ENCODE results near the gene CTNNA3. TPM values are rescaled to one million over a fixed set of nuclear protein-coding genes. Genes with fewer than 3 reads are reported as not detected.

The CTNNA3 gene
- total and polyA plus RNA-seq, 10 donors, result 0.03 to 2.4 (median 0.76) TPM; not detected in 1

DNA sequence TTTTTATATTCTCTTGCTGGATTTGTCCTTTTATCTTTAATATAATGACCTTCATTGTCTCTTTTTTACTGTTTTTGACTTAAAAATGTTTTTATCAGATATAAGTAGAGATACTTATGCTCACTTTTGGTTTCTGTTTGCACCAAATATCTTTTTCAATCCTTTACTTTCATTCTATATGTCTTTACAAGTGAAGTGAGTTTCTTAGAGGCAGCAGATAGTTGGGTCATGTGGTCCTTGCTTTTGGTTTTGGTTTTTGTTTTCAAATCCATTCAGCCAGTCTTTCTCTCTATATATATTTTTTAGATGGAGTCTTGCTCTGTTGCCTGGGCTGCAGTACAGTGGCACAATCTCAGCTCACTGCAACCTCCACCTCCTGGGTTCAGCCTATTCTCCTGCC, 1702.5 kb downstream of the CTNNA3 start:
- Histone ChIP-seq H3K36me3 (no peaks in the 10 kb centered on the region), H3K27me3 (replicated peaks in 1 of 7) (no peaks in the 10 kb centered on the region), H3K27ac (no peak overlapping the region), H3K9me3 (peaks cover 0 to 60% (median 39%) of the 10 kb centered on the region in 8 donors), H3K4me3 (no peak overlapping the region), H3K4me1 (no peaks in the 10 kb centered on the region)
- no peak for DNase-seq
- TF ChIP-seq CTCF (IDR thresholded peaks at IDR 0.05 in 8 of 11, conservative IDR thresholded peaks at IDR 0.05 in 3 of 11) (no peak), POLR2AphosphoS5 (IDR thresholded peaks at IDR 0.05) (no peak), POLR2A (IDR thresholded peaks at IDR 0.05) (no peak)
- intact Hi-C loops (cut with DNase I; ENCODE audit: low total_unique reads), result no loop called here

DNA sequence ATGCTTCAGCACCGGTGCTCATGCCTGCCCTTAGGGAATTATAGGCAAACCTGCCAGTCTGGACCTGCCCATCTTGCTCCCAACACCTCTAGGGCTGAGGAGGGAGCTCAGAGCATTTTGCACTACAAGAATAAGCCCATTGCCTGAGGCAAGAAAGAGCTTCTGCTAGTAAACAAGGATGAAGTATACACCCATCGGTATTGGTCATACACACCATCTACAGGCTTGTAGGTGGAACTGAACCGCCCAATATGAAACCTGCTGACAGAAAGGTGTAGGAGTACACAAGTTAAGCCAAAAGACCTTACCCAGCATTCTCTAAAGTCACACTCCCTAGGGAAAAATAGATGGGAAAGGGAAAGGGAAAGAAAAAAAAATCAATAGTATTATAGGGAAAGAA, 1727.1 kb downstream of the CTNNA3 start:
- no peaks in the 10 kb centered on the region for H3K36me3 ChIP-seq
- DNase-seq, result no peak
- no peak overlapping the region for H3K4me3 ChIP-seq
- TF ChIP-seq POLR2A (IDR thresholded peaks at IDR 0.05) (no peak), POLR2AphosphoS5 (IDR thresholded peaks at IDR 0.05) (no peak), CTCF (IDR thresholded peaks at IDR 0.05 in 8 of 11, conservative IDR thresholded peaks at IDR 0.05 in 3 of 11) (no peak)
- no peaks in the 10 kb centered on the region for H3K27me3 ChIP-seq (replicated peaks in 1 of 7)
- intact Hi-C loops (cut with DNase I; ENCODE audit: low total_unique reads), result no loop called here
- H3K27ac ChIP-seq, result no peak overlapping the region
- H3K4me1 ChIP-seq, result no peaks in the 10 kb centered on the region
- WGBS, 5 donors, result 78 to 89% (median 80%) methylated on average over 3 of the region's 3 CpGs
- peaks cover 0 to 18% (median 8%) of the 10 kb centered on the region in 8 donors for H3K9me3 ChIP-seq

DNA sequence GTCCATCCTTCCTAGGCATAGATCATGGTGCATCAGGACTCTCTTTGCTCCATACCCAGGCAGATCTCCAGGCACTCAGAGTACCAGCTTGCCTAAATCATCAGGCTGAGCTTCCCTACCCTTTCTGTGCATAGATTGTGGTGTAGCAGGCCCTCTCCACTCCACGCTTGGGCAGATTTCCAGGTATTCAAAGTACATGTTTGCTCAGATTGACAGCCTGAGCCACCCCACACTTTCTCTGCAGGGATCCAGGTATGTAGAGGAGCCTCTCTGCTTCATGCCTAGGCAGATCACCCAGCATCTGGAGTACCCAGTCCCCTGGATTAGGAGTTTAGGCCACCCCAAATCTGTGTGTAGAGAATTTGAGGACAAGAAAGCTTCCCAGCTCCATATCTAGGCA, 1727.6 kb downstream of the CTNNA3 start:
- Histone ChIP-seq H3K27me3 (replicated peaks in 1 of 7) (no peaks in the 10 kb centered on the region), H3K4me1 (no peaks in the 10 kb centered on the region), H3K27ac (no peak overlapping the region), H3K36me3 (no peaks in the 10 kb centered on the region), H3K4me3 (no peak overlapping the region), H3K9me3 (peaks cover 0 to 18% (median 8%) of the 10 kb centered on the region in 8 donors)
- DNase-seq, result no peak
- intact Hi-C loops (cut with DNase I; ENCODE audit: low total_unique reads), result no loop called here
- TF ChIP-seq POLR2AphosphoS5 (IDR thresholded peaks at IDR 0.05) (no peak), POLR2A (IDR thresholded peaks at IDR 0.05) (no peak), CTCF (IDR thresholded peaks at IDR 0.05 in 8 of 11, conservative IDR thresholded peaks at IDR 0.05 in 3 of 11) (no peak)
- WGBS, 5 donors, result 63 to 85% (median 73%) methylated on average over 1 of the region's 1 CpG

DNA sequence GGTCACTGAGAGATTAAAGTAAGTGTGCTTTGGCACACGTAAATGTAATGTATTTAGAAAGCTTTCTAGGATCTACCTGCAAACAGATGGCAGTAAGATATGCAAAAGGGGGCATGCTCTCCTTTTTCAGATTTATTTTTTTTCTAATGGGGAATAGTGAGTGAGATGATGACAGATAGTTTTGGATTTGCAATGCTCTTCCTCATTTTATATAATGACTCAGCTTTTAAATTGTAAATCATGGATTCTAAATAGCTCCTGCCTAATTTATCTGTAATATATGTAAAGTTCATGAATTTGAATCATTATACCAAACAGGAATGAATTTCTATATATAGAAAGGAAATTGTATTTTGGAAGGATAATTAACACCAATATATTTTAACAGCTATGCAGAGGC, 1731.8 kb downstream of the CTNNA3 start:
- no peak overlapping the region for H3K27ac ChIP-seq
- H3K36me3 ChIP-seq, result no peaks in the 10 kb centered on the region
- intact Hi-C loops (cut with DNase I; ENCODE audit: low total_unique reads), result no loop called here
- no peaks in the 10 kb centered on the region for H3K27me3 ChIP-seq (replicated peaks in 1 of 7)
- H3K4me1 ChIP-seq, result no peaks in the 10 kb centered on the region
- no peak for DNase-seq
- WGBS, 5 donors, result 47 to 72% (median 61%) methylated on average over 1 of the region's 1 CpG
- TF ChIP-seq POLR2AphosphoS5 (IDR thresholded peaks at IDR 0.05) (no peak), CTCF (IDR thresholded peaks at IDR 0.05 in 8 of 11, conservative IDR thresholded peaks at IDR 0.05 in 3 of 11) (no peak), POLR2A (IDR thresholded peaks at IDR 0.05) (no peak)
- peaks cover 0 to 32% (median 15%) of the 10 kb centered on the region in 8 donors for H3K9me3 ChIP-seq
- no peak overlapping the region for H3K4me3 ChIP-seq

All from spleen (tissue), 11 donors.